ENCODE measurements around the gene ARHGAP32.

DNA sequence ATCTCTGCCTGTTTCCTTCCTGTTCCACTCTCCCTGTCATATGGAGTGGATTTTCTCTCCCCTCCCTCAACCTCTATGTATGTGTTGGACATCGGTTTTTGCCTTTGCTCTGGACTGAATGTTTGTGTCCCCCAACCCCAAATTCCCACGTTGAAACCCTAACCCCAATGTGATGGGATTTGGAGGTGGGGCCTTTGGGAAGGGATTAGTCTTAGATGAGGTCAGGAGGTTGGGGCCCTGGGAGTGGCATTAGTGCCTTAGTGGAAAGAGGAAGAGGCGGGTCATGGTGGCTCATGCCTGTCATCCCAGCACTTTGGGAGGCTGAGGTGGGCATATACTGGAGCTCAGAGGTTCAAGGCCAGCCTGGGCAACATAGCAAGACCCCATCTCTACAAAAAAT lies 261.1 kb downstream of the ARHGAP32 start:
- TF ChIP-seq, protein P1, sequence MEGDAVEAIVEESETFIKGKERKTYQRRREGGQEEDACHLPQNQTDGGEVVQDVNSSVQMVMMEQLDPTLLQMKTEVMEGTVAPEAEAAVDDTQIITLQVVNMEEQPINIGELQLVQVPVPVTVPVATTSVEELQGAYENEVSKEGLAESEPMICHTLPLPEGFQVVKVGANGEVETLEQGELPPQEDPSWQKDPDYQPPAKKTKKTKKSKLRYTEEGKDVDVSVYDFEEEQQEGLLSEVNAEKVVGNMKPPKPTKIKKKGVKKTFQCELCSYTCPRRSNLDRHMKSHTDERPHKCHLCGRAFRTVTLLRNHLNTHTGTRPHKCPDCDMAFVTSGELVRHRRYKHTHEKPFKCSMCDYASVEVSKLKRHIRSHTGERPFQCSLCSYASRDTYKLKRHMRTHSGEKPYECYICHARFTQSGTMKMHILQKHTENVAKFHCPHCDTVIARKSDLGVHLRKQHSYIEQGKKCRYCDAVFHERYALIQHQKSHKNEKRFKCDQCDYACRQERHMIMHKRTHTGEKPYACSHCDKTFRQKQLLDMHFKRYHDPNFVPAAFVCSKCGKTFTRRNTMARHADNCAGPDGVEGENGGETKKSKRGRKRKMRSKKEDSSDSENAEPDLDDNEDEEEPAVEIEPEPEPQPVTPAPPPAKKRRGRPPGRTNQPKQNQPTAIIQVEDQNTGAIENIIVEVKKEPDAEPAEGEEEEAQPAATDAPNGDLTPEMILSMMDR (conservative IDR thresholded peaks at IDR 0.05 in 1 of 2, IDR thresholded peaks at IDR 0.05 in 1 of 2; ENCODE audit: low read depth in 1 of 2, low read length in 2 of 2), result no peak
- TF ChIP-seq EZH2 (IDR thresholded peaks at IDR 0.05; ENCODE audit: low read length, missing control alignments), result no peak

Measured in fibroblast of lung (primary cell).